Upper lobe of left lung (tissue), 4 donors: ENCODE results near the gene USF2.

Experiments used
- CTCF ChIP-seq, 6 experiments: fragments of 450-650 bp in 4 of 6; fragments of 200-600 bp in 2 of 6; sonication (generic) in 2 of 6; IDR thresholded peaks; one replicate each; pipeline ENCODE4 v1.5.1; 2016 to 2019; ENCODE audit warnings: antibody characterized with exemption in 6 of 6
- POLR2AphosphoS5 ChIP-seq, 2 donors: sonication (generic); formaldehyde crosslinking; IDR thresholded peaks; one replicate each; pipeline ENCODE4 v1.5.1; 2017; ENCODE audit warnings: antibody characterized with exemption in 2 of 2

- no peak for TF ChIP-seq CTCF (IDR thresholded peaks at IDR 0.05)
- no peak for TF ChIP-seq POLR2AphosphoS5 (IDR thresholded peaks at IDR 0.05)
Measured at GRCh38 chr19:35265900-35266519, 2.8 kb upstream of the USF2 start.
